NCI-H345 treated with DMSO at 0.1 percent for 48 hours (cell line): ENCODE data around the gene STRN.

Source experiments
- DNase-seq: peaks from one replicate; lab custom pipeline; 2025; ENCODE audit not compliant: unreplicated experiment; lab: John Stamatoyannopoulos, UW

STRN gene

DNA sequence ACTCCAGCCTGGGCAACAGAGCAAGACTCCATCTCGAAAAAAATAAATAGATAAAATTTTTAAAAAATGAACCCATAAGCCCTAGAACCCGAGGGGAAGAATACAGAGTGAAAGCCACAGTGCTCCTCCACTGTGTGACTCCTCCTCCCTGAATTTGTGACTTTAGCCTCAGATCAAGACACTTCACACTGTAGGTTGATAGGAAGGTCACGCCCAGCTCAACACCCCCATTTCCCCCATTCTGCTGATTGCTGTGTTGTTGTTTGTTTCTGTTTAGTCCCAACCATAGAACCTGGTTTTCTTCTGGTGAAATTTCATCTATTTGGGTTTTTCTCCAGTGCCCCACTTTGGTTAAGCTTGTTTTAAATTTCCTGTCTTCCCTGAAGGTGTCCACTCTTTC lies 167.6 kb downstream of the STRN start:
- no peak for DNase-seq

DNA sequence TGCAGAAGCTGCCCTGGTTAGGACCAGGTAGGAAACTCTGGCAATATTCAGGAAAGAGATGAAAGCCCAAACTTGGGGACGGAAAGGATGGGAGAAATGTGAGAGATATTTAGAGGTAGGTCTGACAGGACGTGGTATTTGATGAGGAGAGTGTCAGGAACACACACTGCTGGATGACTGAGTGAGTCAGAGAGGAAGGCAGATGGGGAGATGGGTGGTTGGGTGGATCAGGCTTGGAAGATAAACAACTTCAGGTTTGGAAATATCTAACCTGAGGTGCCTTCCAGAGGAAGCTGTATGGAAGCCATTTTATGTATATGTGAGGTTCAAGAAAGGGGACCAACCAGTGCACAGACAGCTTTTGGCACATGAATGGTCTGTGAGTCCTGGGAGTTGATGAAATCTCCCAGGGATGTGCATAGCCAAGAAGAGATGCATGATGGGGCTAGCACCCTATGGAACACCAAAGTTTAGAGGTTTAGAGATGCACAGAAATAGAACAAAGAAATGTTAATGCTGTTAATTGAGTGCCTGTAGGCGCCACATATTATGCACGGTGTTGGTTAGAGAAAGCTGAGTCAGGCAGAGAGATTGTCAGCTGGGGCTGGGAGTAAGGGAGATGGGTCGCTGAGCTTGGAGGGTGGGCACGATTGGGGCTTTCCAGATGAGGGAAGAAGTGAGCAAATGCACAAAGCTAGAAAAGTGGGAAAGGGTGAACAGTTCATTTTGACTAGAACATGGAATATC lies 168.8 kb downstream of the STRN start:
- DNase-seq = no peak
